VCaP (cell line): ENCODE data around the gene PAPPA.

Experiments used
- H3K27ac ChIP-seq: fragments of 450-650 bp; 2 replicates; pipeline ENCODE4 v1.5.1; 2017
- CTCF ChIP-seq: fragments of 450-650 bp; conservative IDR thresholded peaks from 2 replicates; pipeline ENCODE4 v1.5.1; 2017; ENCODE audit warnings: mild to moderate bottlenecking, moderate library complexity

Gene PAPPA

GRCh38 chr9:116218399-116218798, 64.8 kb downstream of the PAPPA start:
- no peak overlapping the region for H3K27ac ChIP-seq
- TF ChIP-seq CTCF, result no peak

- no peak for TF ChIP-seq CTCF
- no peak overlapping the region for H3K27ac ChIP-seq
Measured at GRCh38 chr9:116219686-116220085, 66.1 kb downstream of the PAPPA start.

GRCh38 chr9:116223926-116224325, 70.3 kb downstream of the PAPPA start:
- no peak overlapping the region for H3K27ac ChIP-seq
- TF ChIP-seq CTCF, result no peak

- TF ChIP-seq CTCF, result no peak
- H3K27ac ChIP-seq, result no peak overlapping the region
Measured at GRCh38 chr9:116230051-116230632, 76.6 kb downstream of the PAPPA start.

- TF ChIP-seq CTCF, result no peak
- H3K27ac ChIP-seq, result no peak overlapping the region
Measured at GRCh38 chr9:116232424-116233159, 79.0 kb downstream of the PAPPA start.

GRCh38 chr9:116233160-116233530, 79.6 kb downstream of the PAPPA start:
- TF ChIP-seq CTCF, result no peak

GRCh38 chr9:116234081-116234480, 80.5 kb downstream of the PAPPA start:
- no peak overlapping the region for H3K27ac ChIP-seq
- TF ChIP-seq CTCF, result no peak

More at GRCh38 chr9:116233160-116233530, 79.6 kb downstream of the PAPPA start:
- no peak overlapping the region for H3K27ac ChIP-seq
